ENCODE data around the gene CIART.
"Not testable (repeated sequence)": the region's sequence is repeated elsewhere in the genome, so short reads cannot be mapped to it uniquely, and the experiment has no call there.

CIART gene

GRCh38 chr1:150281758-150282557 is at the start of gene CIART:
CIART (plus strand) TSS chr1:150282554; CDS start chr1:150283268, 714 bp downstream.
- DNase-seq, result peak; percentile 98

- not testable (repeated sequence) for DNase-seq
Measured at GRCh38 chr1:150232921-150233320, 49.4 kb upstream of the CIART start.

DNA sequence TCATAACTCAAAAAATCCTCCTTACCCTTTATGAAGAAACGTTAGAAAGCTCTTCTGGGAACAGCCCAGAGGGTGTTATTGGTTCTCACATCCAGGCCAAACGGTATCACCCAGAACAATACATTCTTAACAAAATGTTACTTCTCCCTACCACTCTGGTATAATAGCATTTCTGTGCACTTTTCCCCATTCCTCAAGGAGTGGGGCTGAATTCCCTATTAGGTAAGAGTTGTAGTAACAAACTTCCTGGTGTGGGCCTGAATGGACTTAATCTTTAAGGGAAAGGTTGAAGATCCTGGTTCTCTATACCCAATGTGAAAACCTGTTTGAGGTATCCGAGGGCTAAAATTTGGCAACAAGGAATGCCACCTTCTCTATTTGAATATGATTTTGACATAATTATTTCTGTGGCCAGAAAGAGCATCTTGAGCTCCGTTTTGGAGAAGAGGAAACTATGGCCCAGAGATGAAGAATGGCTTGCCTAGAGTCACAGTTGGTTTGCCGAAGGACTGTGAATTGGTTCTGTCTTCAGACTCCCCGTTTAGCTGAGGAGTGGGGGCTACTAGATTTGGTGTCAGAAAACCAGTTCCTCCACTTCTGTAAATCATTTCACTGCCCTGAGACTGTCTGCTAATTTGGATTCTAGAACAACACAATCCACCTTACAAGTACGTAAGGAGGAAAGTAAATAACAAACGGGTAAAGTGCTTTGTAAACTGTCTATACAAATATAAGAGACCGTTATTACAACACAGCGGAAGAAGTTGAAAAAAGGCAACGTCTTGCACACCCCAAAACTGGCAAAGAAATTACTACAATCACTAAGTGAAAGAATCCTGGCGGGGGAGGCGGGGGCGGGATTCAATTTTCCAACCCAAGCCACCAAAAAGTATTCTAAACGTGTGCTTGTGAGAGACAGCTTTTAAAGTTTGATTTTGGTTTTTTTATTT is 48.7 kb upstream of the CIART start:
- DNase-seq, result peak; percentile 54

- DNase-seq, result no peak
Measured at GRCh38 chr1:150234309-150234565, 48.1 kb upstream of the CIART start.

DNA sequence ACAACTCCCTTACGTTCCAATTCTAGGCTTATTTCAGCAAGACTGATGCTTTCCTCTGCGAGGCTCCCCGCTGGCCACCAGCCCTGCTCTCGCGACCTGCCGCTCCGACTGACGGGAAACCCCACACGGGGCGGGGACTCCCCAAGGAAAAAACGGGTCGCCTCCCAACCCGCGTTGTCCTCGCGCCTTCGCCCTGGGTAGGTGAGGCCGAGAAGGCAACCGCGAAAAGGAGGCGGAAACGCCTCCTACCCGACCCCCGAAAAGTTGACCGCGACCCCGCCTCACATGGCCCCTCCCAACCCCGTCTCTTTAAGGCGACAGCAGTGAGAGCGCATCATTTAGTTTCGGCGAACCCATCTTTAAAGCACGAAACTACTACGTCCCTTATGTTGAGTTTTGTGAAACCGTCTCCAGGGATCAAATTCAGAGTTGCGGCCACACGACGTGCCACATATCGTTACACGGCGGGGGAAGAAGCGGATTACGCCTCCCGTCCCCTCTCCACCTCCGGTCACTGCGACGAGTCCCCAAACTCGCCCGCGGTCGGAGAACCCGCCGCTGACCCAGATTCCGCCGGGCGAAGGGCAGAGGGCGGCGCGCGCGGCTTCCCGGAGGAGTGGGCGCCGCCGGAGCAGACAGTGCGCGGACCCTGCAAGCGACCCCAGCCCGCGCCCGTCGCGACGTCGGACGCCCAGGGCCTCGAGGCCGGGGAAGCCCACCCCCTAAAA is 47.6 kb upstream of the CIART start:
- peak; percentile 50 for DNase-seq

DNA sequence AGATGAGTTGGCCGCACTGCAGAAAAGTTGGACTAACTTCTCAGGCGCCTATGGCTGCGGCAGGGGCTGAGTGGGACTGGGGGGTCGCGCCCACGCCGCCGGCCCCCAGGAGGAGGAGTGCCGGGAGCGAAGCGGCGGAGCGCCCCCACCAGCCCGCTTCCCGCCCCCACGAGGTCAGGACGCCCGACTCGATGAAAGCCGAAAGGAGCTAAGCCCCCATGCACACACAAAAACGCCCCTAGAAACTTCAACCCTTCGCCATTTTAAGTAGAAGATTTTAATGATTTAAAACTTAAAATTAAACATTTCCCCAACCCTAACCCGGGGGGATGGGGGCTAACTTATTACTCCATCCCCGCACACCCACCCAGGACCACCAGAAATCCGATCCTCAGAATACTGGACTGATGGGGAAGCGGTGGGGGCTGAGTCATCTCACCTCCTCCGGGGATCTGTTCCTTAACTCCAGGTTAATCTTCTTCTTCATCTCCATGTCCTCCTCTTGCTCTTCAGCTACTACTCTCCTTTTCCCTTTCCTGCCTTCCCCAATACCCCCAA is 47.0 kb upstream of the CIART start:
- DNase-seq, result peak; percentile 45

DNA sequence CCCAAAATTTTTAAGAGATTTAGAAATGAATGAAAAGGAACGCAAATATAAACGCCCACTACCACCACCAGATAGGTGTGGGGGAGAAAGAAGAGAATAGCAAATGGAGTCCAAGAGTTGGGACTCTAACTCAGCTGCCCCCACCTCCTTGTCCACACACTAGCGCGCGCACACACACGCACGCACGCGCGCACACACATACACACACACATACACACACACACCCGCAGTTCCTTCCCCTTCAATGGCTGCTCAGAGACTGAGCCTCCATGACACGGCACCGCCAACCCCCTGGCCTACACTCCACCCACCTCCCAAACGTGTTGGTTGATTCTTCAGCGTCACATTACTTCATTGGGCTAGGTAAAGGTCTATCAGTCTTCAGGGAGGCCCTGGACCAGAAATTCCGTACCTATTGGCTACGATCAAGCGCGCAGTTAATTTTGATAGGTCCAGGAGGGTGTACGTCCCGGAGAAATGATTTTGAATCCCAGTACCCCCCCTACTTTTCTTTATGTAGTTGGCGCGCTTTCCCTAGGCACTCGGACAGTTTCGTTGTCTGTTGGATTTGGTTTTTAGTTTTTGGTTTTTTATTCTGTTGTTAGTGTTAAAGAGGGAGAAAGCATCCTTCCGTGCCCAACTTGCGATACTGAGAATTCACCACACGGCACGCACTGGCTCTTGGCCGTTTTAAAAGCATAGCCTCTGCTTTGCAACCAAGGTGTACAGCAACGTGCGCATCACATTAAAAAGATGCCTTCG is 46.3 kb upstream of the CIART start, which contains the start of gene ANP32E:
ANP32E (minus strand) TSS at position 261 of the 762 bp plus-strand sequence. CDS start 326 bp downstream, outside the sequence.
- DNase-seq, result peak; percentile 100

DNA sequence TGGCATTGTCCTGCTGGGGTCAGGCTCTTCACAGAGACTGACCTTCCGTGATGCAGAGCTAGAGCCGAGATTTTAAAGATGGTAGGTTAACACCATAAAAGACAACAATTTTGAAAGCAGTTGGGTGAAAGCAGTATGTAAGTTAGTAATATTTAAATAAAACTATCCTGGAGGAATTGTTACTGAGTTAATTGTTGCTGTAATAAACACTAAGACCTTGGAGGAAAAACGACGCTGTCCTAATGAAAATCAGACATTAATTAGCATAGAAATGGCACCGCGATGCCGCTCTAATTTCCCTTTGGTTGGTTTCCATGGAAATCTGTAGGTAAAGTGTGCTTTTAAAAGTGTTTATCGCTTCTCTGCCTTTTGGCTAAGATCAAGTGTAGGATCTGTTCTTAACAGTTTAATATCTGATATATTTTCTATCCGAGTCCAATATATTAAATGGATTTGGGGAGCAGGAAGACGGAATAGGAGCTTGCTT is 45.7 kb upstream of the CIART start:
- DNase-seq, result peak; percentile 51

DNA sequence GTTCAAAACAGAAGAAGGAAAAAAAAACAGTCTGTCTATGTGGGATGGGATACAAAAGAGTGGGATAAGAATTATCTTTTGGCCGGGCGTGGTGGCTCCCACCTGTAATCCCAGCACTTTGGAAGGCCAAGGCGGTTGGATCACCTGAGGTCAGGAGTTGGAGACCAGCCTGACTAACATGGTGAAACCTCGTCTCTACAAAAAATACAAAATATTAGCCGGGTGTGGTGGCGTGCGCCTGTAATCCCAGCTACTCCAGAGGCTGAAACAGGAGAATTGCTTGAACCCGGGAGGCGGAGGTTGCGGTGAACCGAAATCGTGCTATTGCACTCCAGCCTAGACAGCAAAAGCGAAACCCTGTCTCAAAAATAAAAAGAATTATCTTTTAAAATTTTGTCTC is 45.2 kb upstream of the CIART start:
- not testable (repeated sequence) for DNase-seq

- no peak for DNase-seq
Measured at GRCh38 chr1:150237746-150238145, 44.6 kb upstream of the CIART start.

- no peak for DNase-seq
Measured at GRCh38 chr1:150243003-150243402, 39.4 kb upstream of the CIART start.

GRCh38 chr1:150249936-150250335 is 32.4 kb upstream of the CIART start:
- no peak for DNase-seq

- DNase-seq, result no peak
Measured at GRCh38 chr1:150256198-150256553, 26.2 kb upstream of the CIART start.

GRCh38 chr1:150256554-150257341 is 25.6 kb upstream of the CIART start:
- no peak for DNase-seq

DNA sequence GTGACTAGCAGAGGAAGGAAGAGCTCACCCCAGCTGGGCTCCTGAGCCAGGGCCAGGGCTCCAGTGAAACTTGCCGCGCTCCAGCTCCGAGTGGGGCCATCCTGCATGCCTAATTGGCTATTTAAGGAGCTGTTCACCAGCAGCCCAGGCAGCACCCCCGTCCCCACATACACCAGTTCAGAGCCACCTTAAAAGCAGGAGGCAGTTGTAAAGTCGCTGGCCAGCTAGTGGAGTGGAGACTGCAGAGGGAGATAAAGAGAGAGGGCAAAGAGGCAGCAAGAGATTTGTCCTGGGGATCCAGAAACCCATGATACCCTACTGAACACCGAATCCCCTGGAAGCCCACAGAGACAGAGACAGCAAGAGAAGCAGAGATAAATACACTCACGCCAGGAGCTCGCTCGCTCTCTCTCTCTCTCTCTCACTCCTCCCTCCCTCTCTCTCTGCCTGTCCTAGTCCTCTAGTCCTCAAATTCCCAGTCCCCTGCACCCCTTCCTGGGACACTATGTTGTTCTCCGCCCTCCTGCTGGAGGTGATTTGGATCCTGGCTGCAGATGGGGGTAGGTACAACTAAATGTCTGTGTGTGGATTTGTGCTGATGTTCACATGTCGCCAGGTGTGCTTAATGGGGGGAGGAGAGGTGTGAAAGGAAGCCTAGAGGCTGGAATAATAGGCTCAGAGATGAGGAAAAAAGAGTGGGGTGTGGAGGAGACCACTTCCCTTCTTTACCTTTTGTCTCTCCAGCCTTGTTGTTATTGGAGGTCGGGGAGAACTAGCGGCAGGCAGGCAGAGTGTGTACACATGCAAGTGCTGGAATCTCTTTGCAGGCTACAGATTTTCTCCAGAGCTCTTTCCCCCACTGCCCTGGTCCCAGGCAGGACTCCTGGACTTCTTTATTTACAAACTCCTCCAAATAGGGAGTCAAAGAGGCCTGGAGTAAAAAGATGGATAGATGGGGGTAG is 24.4 kb upstream of the CIART start, which contains the start of gene CA14:
CA14 (plus strand) TSS at position 151 of the 962 bp plus-strand sequence; CDS start at position 506, 355 bp downstream.
- DNase-seq, result peak; percentile 74

- DNase-seq, result peak; percentile 21
Measured at GRCh38 chr1:150259217-150259616, 23.1 kb upstream of the CIART start.

DNA sequence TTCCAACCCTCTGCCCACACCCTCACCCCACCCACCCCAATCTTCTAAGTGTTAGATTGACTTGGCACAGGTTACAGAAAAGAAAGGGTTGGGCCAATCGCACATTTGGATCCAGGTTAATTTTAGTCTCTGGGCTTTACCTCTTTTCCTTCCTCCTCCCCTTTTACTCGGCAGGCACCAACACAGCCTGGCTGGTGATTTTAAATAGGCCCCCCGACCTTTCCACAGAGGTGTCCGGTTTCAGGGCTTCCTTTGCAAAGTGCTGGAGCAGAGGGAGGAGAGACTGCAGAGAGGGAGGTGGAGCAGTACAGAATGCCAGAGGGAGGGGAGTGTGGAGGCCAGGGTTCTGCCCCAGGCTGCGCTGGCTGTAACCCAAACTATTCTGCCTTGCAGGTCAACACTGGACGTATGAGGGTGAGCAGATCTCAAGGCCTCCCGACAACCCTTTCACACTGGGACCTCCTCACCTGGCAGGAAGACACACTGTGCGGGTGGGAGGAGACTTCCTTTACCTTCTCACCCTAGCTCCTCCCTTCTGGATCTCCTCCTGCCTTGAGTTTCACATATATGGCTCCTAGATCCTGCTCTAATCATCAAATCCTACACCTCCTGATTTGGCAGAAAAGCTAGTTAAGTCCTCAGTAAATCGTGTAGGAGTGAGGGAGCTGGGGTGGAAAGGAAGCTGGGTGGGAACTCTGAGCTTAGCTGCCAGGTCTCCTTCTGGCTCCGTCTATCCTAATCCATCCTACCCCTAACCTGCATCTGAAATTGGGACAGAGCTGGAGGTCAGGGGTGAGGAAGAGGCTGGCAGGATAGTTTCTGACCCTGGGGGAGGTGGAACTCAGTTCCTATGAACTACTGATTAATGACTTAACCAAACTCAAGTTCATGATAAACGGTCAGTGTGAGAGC is 22.3 kb upstream of the CIART start:
- DNase-seq, result peak; percentile 96

DNA sequence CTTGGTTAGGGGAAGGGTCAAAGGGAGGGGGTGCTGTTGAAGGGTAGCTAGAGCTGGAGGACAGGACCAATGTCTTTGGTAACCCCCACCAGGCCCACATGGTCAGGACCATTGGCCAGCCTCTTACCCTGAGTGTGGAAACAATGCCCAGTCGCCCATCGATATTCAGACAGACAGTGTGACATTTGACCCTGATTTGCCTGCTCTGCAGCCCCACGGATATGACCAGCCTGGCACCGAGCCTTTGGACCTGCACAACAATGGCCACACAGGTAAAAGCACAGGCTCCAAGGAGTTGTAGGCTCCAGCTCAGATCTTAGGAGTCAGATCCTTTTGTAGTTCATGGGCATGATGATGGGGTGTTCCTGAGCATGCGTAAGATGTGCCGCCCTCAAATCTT is 21.0 kb upstream of the CIART start:
- no peak for DNase-seq
